ENCODE results near the gene ART1. TPM values are rescaled to one million over a fixed set of nuclear protein-coding genes. Genes with fewer than 3 reads are reported as not detected.
A peak's percentile ranks its signal among the peaks of the same experiment; 100 is the strongest.

The ART1 gene
- total and polyA plus RNA-seq, 9 donors: 0.15 TPM; not detected in 8

DNA sequence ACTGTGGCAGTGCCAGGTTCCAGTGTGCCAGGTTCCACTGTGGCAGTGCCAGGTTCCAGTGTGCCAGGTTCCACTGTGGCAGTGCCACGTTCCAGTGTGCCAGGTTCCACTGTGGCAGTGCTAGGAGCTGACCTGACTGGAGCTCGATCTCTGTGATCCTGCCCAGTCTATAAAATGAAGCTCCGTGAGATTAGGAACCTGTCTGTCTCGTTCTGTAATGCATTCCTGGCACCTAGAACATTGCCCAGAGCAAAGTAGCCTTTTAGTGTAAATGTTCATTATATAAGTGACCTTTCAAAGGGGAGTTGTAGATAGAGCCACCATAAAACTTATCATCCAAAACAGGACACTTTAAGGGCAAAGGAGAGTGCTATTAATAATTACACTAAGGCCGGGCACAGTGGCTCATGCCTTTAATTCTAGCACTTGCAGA, 39.1 kb upstream of the ART1 start:
- TF ChIP-seq POLR2A (IDR thresholded peaks at IDR 0.05) (no peak), EP300 (IDR thresholded peaks at IDR 0.05) (no peak)
- TF ChIP-seq, protein P1, sequence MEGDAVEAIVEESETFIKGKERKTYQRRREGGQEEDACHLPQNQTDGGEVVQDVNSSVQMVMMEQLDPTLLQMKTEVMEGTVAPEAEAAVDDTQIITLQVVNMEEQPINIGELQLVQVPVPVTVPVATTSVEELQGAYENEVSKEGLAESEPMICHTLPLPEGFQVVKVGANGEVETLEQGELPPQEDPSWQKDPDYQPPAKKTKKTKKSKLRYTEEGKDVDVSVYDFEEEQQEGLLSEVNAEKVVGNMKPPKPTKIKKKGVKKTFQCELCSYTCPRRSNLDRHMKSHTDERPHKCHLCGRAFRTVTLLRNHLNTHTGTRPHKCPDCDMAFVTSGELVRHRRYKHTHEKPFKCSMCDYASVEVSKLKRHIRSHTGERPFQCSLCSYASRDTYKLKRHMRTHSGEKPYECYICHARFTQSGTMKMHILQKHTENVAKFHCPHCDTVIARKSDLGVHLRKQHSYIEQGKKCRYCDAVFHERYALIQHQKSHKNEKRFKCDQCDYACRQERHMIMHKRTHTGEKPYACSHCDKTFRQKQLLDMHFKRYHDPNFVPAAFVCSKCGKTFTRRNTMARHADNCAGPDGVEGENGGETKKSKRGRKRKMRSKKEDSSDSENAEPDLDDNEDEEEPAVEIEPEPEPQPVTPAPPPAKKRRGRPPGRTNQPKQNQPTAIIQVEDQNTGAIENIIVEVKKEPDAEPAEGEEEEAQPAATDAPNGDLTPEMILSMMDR (IDR thresholded peaks at IDR 0.05): no peak
- H3K9me3 ChIP-seq: no peaks in the 10 kb centered on the region
- H3K27ac ChIP-seq: no peak overlapping the region
- intact Hi-C loops (cut with DNase I): no loop called here
- H3K27me3 ChIP-seq: no peaks in the 10 kb centered on the region
- no peaks in the 10 kb centered on the region for H3K36me3 ChIP-seq
- DNase-seq: no peak
- no peak overlapping the region for H3K4me3 ChIP-seq
- no peaks in the 10 kb centered on the region for H3K4me1 ChIP-seq (ENCODE audit: insufficient read depth)
- WGBS, 3 donors: 81 to 88% (median 83%) methylated on average over 5 of the region's 5 CpGs

DNA sequence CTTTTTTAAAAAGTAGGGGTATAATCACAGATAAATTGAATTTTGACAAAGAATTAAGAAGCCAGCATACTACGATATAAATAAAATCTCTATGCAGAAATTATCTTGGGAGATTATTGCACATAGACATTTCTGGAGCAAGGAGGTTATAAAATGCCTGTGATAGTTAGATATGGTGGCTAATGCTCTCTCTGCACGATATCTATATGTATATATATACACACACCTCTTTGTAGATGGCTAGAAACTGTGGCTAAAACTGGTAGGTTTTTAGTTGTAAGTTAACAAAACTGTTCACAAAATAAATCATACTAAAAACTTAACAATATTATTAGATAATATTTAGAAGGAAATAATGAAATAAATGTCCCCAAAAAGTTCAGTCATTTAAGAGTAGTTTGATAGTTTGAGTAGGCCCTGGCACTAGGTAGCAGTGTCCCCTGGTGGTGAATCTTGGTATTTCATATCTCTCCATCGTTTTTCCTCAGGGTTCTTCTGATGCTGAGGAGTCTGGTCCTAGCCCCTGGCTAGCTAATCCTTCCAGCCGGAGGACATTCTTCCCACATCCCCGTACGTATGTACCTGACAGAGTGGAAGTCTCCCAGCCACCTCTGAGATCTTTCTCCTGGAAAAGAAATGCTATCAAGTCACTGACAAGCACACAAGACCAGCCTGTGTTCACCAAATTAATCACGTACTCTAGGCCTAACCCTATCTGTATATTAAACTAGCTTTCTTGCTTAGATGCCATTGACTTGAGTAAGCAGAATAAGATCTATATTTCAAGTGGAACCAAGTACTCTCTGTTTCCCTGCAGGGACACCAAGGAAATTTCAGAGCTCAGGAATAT, 35.3 kb upstream of the ART1 start:
- intact Hi-C loops (cut with DNase I): no loop called here
- H3K4me1 ChIP-seq (ENCODE audit: insufficient read depth): no peaks in the 10 kb centered on the region
- no peaks in the 10 kb centered on the region for H3K9me3 ChIP-seq
- no peak overlapping the region for H3K27ac ChIP-seq
- TF ChIP-seq, protein P1 (IDR thresholded peaks at IDR 0.05): peak; percentile 28 to 57 (median 47)
- no peak for TF ChIP-seq POLR2A (IDR thresholded peaks at IDR 0.05)
- H3K4me3 ChIP-seq: no peak overlapping the region
- H3K27me3 ChIP-seq: no peaks in the 10 kb centered on the region
- 46 to 66% (median 61%) methylated on average over 7 of the region's 7 CpGs for WGBS, 3 donors
- no peak for DNase-seq
- no peaks in the 10 kb centered on the region for H3K36me3 ChIP-seq

DNA sequence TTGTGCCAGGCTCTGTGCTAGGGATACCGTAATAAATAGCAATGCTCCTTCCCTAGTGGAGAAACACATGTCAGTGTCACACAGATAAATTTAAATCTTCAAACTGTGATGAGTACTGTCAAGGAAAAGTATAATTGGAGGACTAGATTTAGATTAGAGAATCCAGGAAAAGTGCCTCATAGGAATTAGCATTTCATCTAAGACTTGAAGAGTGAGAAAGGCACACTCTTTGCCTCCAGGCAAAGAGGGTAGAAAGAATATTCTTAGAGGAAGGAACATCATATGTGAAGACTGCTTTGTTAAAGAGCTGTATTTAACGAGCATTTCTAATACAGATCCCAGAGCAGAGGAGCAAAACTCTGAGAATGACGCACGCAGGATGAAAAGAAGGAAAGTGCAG, 34.1 kb upstream of the ART1 start:
- DNase-seq: no peak
- intact Hi-C loops (cut with DNase I): no loop called here
- no peak for TF ChIP-seq EP300 (IDR thresholded peaks at IDR 0.05)
- TF ChIP-seq POLR2A (IDR thresholded peaks at IDR 0.05): no peak
- TF ChIP-seq, protein P1 (IDR thresholded peaks at IDR 0.05): no peak

DNA sequence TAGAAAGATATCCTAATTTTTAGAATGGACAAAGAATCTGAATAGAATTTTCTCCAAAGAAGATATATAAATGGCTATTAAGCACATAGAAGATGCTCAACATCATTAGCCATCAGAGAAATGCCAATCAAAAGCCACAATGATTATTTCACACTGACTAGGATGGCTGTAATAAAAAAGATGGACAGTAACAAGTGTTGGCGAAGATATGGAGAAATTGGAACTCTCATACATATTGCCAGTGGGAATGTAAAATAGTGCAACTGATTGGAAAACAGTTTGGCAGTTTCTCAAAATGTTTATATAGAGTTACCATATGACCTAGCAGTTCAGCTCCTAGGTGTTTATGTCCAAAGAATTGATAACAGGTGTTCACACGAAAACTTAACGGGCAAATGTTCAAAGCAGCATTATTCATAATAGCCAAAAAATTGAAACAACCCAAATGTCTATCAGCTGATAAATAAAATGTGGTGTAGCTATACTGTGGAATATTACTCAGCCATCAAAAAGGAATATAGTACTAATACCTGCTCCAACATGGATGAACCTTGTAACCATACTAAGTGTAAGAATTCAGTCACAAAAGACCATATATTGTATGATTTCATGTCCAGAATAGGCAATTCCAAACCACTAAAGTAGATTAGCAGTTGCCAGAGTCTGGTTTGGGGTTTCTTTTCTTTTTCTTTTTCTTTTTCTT, 32.8 kb upstream of the ART1 start:
- intact Hi-C loops (cut with DNase I): no loop called here
- WGBS, 3 donors: 64 to 93% (median 83%) methylated on average over 3 of the region's 3 CpGs
- no peak for TF ChIP-seq POLR2A (IDR thresholded peaks at IDR 0.05)
- TF ChIP-seq EP300 (IDR thresholded peaks at IDR 0.05): no peak
- TF ChIP-seq, protein P1 (IDR thresholded peaks at IDR 0.05): no peak
- Histone ChIP-seq H3K4me1 (ENCODE audit: insufficient read depth) (peaks cover 3% of the 10 kb centered on the region), H3K4me3 (no peak overlapping the region), H3K36me3 (no peaks in the 10 kb centered on the region), H3K9me3 (no peaks in the 10 kb centered on the region), H3K27ac (no peak overlapping the region), H3K27me3 (no peaks in the 10 kb centered on the region)
- no peak for DNase-seq

More for the DNA sequence above, 34.1 kb upstream of the ART1 start:
- no peaks in the 10 kb centered on the region for H3K4me1 ChIP-seq (ENCODE audit: insufficient read depth)
- no peak overlapping the region for H3K4me3 ChIP-seq
- H3K36me3 ChIP-seq: no peaks in the 10 kb centered on the region
- no peaks in the 10 kb centered on the region for H3K27me3 ChIP-seq
- no peak overlapping the region for H3K27ac ChIP-seq
- no peaks in the 10 kb centered on the region for H3K9me3 ChIP-seq
- WGBS, 3 donors: 67 to 81% (median 76%) methylated on average over 4 of the region's 4 CpGs

Measured in ovary (tissue), 9 donors.